Peyer's patch (tissue), 4 donors: ENCODE data around the gene DPYD. TPM values are rescaled to one million over a fixed set of nuclear protein-coding genes. Genes with fewer than 3 reads are reported as not detected.

Experiments used
- DNase-seq, 3 donors: peaks; one replicate each; pipeline ENCODE4 v3.0.0-alpha.2; 2017 to 2019
- H3K27ac ChIP-seq, 4 donors: fragments of 200-600 bp; sonication (generic); one replicate each; pipeline ENCODE4 v1.5.1; 2016 to 2019
- H3K27me3 ChIP-seq, 2 donors: fragments of 200-600 bp; sonication (generic); one replicate each; pipeline ENCODE4 v1.5.1; 2019
- H3K36me3 ChIP-seq, 3 donors: fragments of 200-600 bp; sonication (generic); one replicate each; pipeline ENCODE4 v1.5.1; 2016 to 2019
- H3K4me1 ChIP-seq, 4 donors: fragments of 200-600 bp; sonication (generic); one replicate each; pipeline ENCODE4 v1.5.1; 2016 to 2019
- H3K4me3 ChIP-seq, 4 donors: fragments of 200-600 bp; sonication (generic); 1 replicate in 3 of 4; 2 replicates in 1 of 4; pipeline ENCODE4 v1.5.1; 2016 to 2019; ENCODE audit warnings: mild to moderate bottlenecking in 1 of 4
- H3K9me3 ChIP-seq, 4 donors: fragments of 200-600 bp; sonication (generic); one replicate each; pipeline ENCODE4 v1.5.1; 2016 to 2019; ENCODE audit warnings: mild to moderate bottlenecking in 1 of 4
- POLR2A ChIP-seq, 2 donors: fragments of 450-650 bp; IDR thresholded peaks; one replicate each; pipeline ENCODE4 v1.5.1; 2017; ENCODE audit warnings: antibody characterized with exemption in 2 of 2, mild to moderate bottlenecking in 2 of 2, moderate library complexity in 2 of 2
- total RNA-seq, 4 donors: library from RNA; depleted of rRNA; stranded (reverse); fragments of >200 nt; gene quantifications; one replicate each; pipeline ENCODE4 v1.1.0, GENCODE V29; 2016
- TF ChIP-seq, protein P1 (sequence below), 6 experiments: fragments of 450-650 bp in 4 of 6; fragments of 200-600 bp in 2 of 6; sonication (generic) in 1 of 6; IDR thresholded peaks; one replicate each; pipeline ENCODE4 v1.5.1; 2017 to 2019; ENCODE audit warnings: antibody characterized with exemption in 6 of 6, mild to moderate bottlenecking in 3 of 6, moderate library complexity in 1 of 6

The DPYD gene
- total RNA-seq, 4 donors from 2014 or later: 30.8 to 39.7 (median 36.4) TPM

DNA sequence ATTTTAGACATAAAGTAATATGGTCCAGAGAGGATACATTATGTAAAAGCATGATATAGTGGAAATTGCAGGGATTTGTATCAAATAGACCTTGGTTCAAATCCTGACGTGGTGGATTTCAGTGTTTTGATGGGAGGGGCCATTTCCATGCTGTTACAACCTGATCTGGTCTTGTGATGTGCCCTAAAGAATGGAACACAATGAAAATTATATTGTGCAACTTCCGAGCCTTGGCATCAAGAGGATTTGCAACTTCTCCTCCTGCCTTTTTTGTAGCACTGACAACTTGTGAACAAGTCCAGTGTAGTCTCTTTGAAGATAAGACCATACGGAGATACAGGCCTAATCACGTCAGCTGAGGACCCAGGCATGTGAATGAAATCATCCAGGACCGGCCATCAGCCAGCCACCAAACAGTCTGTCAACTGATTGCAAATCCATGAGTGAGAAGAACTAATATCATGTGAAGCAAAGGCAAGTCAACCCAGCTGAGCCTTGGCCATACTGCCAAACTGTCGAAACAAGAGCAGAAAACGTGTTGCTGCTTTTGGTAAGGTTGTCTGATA lies 412.1 kb downstream of the DPYD start:
- Histone ChIP-seq H3K4me3 (no peak overlapping the region), H3K4me1 (no peaks in the 10 kb centered on the region), H3K27me3 (no peaks in the 10 kb centered on the region), H3K27ac (no peak overlapping the region), H3K9me3 (no peaks in the 10 kb centered on the region), H3K36me3 (no peaks in the 10 kb centered on the region)
- DNase-seq: no peak
- no peak for TF ChIP-seq POLR2A (IDR thresholded peaks at IDR 0.05)
- TF ChIP-seq, protein P1, sequence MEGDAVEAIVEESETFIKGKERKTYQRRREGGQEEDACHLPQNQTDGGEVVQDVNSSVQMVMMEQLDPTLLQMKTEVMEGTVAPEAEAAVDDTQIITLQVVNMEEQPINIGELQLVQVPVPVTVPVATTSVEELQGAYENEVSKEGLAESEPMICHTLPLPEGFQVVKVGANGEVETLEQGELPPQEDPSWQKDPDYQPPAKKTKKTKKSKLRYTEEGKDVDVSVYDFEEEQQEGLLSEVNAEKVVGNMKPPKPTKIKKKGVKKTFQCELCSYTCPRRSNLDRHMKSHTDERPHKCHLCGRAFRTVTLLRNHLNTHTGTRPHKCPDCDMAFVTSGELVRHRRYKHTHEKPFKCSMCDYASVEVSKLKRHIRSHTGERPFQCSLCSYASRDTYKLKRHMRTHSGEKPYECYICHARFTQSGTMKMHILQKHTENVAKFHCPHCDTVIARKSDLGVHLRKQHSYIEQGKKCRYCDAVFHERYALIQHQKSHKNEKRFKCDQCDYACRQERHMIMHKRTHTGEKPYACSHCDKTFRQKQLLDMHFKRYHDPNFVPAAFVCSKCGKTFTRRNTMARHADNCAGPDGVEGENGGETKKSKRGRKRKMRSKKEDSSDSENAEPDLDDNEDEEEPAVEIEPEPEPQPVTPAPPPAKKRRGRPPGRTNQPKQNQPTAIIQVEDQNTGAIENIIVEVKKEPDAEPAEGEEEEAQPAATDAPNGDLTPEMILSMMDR (IDR thresholded peaks at IDR 0.05): no peak

DNA sequence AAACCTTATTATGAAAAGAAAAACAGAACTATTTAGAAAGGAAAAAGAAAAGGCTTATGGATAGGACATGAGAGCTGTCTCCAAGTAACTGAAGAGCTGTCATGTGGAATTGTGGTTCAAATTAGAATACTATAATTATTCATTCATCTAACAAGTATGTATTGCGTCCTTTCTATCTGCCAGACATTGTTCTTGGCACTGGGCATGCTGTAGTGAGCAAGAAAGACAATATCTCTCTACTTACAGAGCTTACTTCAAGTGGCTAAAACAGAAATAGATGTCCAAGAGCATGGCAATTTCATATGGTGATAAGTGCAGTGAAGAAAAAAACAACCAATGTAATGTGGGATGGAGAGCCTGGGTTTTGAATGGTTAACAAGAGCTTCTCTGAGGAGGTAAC lies 413.0 kb downstream of the DPYD start:
- no peaks in the 10 kb centered on the region for H3K4me1 ChIP-seq
- H3K9me3 ChIP-seq: no peaks in the 10 kb centered on the region
- no peak overlapping the region for H3K27ac ChIP-seq
- H3K27me3 ChIP-seq: no peaks in the 10 kb centered on the region
- H3K36me3 ChIP-seq: no peaks in the 10 kb centered on the region
- H3K4me3 ChIP-seq: no peak overlapping the region
- no peak for TF ChIP-seq POLR2A (IDR thresholded peaks at IDR 0.05)
- TF ChIP-seq, protein P1 (IDR thresholded peaks at IDR 0.05): no peak
- no peak for DNase-seq

DNA sequence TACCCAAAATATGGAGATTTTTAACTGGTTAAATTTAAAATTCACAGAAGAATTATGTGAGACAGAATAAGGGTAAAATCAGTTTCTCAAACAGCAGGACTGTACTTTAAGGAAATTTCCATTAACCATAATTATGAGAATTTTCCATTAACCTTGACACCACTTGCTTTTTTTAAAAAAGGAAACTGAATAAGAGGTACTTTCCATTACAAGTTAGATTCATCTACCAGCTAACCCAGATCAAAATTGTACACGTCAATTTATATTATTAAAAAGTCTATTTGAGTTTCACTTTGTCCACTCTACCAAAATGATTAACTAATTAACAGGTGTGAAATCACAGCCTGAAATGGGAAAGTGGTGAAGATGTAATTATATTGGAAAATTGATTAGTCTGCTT lies 414.5 kb downstream of the DPYD start:
- TF ChIP-seq POLR2A (IDR thresholded peaks at IDR 0.05): no peak
- TF ChIP-seq, protein P1 (IDR thresholded peaks at IDR 0.05): no peak
- Histone ChIP-seq H3K27ac (no peak overlapping the region), H3K4me1 (no peaks in the 10 kb centered on the region), H3K27me3 (no peaks in the 10 kb centered on the region), H3K4me3 (no peak overlapping the region), H3K9me3 (no peaks in the 10 kb centered on the region), H3K36me3 (no peaks in the 10 kb centered on the region)
- DNase-seq: no peak

DNA sequence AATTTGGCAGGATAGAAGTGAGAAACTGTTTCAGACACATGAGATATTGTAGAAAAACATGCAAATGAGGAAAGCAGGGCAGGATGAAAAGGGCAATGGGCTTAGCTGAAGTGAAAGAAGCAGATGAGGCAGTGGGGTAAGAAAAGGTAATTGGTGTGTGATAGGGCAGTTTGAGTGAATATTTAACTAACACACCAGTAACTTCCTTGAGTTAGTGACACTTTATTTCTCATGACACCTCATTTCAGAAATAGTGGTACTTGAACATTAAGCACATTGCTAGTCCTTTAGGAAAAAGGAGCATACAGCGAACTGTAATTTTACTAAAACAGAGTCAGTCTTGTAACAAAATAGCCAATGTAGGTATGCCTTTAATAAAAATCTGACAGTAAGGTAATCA lies 415.0 kb downstream of the DPYD start:
- H3K4me3 ChIP-seq: no peak overlapping the region
- H3K9me3 ChIP-seq: no peaks in the 10 kb centered on the region
- H3K36me3 ChIP-seq: no peaks in the 10 kb centered on the region
- no peak overlapping the region for H3K27ac ChIP-seq
- no peaks in the 10 kb centered on the region for H3K27me3 ChIP-seq
- no peaks in the 10 kb centered on the region for H3K4me1 ChIP-seq
- TF ChIP-seq POLR2A (IDR thresholded peaks at IDR 0.05): no peak
- TF ChIP-seq, protein P1 (IDR thresholded peaks at IDR 0.05): no peak
- DNase-seq: no peak

DNA sequence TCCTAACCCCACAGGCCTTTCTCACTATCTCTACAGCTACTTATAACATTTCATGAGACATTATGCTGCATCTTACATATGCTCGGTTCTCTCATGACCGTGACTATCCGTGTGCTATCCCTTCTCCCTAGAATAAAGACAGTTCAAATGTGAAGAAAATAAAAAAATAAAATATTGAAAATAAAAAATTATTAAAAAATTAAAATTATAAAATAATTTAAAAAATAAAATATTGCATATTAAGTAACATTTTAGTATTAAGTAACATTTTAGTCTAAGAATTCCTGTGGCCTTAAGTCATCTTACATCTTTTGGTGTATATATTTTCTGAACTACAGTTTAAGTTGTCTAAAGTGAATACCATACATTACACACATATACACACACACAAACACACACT lies 415.5 kb downstream of the DPYD start:
- H3K4me3 ChIP-seq: no peak overlapping the region
- H3K36me3 ChIP-seq: no peaks in the 10 kb centered on the region
- H3K4me1 ChIP-seq: no peaks in the 10 kb centered on the region
- H3K27ac ChIP-seq: no peak overlapping the region
- DNase-seq: no peak
- no peak for TF ChIP-seq POLR2A (IDR thresholded peaks at IDR 0.05)
- TF ChIP-seq, protein P1 (IDR thresholded peaks at IDR 0.05): no peak
- no peaks in the 10 kb centered on the region for H3K27me3 ChIP-seq
- no peaks in the 10 kb centered on the region for H3K9me3 ChIP-seq

DNA sequence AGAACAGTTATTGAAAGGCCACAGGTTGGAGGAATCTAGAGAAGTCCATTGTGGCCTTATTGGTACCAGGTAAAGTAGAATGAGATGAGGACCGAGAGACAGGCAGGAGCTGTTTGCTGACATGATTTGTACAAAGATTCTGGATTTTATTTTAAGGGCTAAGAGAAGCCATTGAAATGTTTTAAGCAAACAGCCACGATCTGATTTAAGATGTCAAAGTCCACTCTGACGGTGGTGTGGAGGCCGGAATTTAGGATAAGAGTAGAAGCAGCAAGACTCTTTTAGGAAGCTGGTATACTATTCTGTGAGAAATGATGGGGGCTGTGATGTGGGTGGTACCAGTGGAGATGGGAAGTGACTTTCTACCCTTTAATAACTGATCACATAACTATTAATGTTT lies 418.5 kb downstream of the DPYD start:
- H3K27ac ChIP-seq: no peak overlapping the region

More for the DNA sequence above, 418.5 kb downstream of the DPYD start:
- Histone ChIP-seq H3K27me3 (no peaks in the 10 kb centered on the region), H3K4me1 (no peaks in the 10 kb centered on the region), H3K36me3 (no peaks in the 10 kb centered on the region), H3K9me3 (no peaks in the 10 kb centered on the region), H3K4me3 (no peak overlapping the region)
- no peak for DNase-seq
- TF ChIP-seq, protein P1 (IDR thresholded peaks at IDR 0.05): no peak
- TF ChIP-seq POLR2A (IDR thresholded peaks at IDR 0.05): no peak
